Kidney epithelial cell (primary cell): ENCODE results near the gene ACTN1. TPM values are rescaled to one million over a fixed set of nuclear protein-coding genes. Genes with fewer than 3 reads are reported as not detected.

Source experiments
- DNase-seq: peaks from one replicate; pipeline ENCODE4 v3.0.0-alpha.2; 2010; ENCODE audit warnings: low read depth
- H3K27me3 ChIP-seq: 2 replicates; pipeline ENCODE4 v1.6.0; 2011; ENCODE audit warnings: low read length; ENCODE audit not compliant: control insufficient read depth, insufficient read depth
- H3K36me3 ChIP-seq: 2 replicates; pipeline ENCODE4 v1.5.1; 2011; ENCODE audit warnings: low read length; ENCODE audit not compliant: control insufficient read depth, insufficient read depth
- H3K4me3 ChIP-seq: 2 replicates; pipeline ENCODE4 v1.5.1; 2011; ENCODE audit warnings: low read depth, mild to moderate bottlenecking, control low read depth, low read length
- CTCF ChIP-seq: IDR thresholded peaks from 2 replicates; pipeline ENCODE4 v1.5.1; 2011; ENCODE audit warnings: mild to moderate bottlenecking, moderate library complexity, low read length, control low read depth, inconsistent platforms; ENCODE audit not compliant: insufficient read depth, poor library complexity, severe bottlenecking
- total RNA-seq: library from RNA; depleted of rRNA; stranded (reverse); fragments of >200 nt; gene quantifications from 2 replicates; pipeline ENCODE4 v1.2.3, GENCODE V29; 2015

ACTN1 gene
- total RNA-seq, 1 donor from 2014 or later = 627 TPM

DNA sequence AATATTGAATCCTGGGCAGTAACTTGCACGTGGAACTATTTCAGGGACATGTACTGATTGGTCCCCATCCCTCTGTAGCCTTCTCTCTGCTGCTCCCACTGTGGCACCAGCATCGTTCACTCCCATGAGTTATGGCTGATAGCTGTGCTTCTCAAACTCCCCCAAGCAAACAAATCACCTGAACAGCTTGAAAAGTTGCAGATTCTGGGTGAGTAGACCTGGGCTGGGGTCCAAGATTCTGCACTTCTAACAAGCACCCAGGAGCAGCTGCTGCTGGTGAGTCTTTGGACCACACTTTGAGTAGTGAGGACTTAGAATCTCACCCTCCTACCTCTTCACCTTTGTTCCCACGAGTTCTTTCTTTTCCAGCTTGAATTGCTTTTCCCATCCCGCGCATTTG, 136.8 kb downstream of the ACTN1 start:
- no peak for TF ChIP-seq CTCF
- no peak overlapping the region for H3K4me3 ChIP-seq
- no peak for DNase-seq

GRCh38 chr14:68841016-68841809, 137.9 kb downstream of the ACTN1 start:
- no peak for DNase-seq
- Histone ChIP-seq H3K27me3 (no peaks in the 10 kb centered on the region), H3K36me3 (peaks cover 1% of the 10 kb centered on the region), H3K4me3 (no peak overlapping the region)
- TF ChIP-seq CTCF = no peak

More for the DNA sequence above, 136.8 kb downstream of the ACTN1 start:
- Histone ChIP-seq H3K36me3 (peaks cover 1% of the 10 kb centered on the region), H3K27me3 (no peaks in the 10 kb centered on the region)

- Histone ChIP-seq H3K36me3 (peaks cover 1% of the 10 kb centered on the region), H3K4me3 (no peak overlapping the region), H3K27me3 (no peaks in the 10 kb centered on the region)
- no peak for TF ChIP-seq CTCF
- no peak for DNase-seq
Measured at GRCh38 chr14:68840454-68840853, 138.6 kb downstream of the ACTN1 start.

DNA sequence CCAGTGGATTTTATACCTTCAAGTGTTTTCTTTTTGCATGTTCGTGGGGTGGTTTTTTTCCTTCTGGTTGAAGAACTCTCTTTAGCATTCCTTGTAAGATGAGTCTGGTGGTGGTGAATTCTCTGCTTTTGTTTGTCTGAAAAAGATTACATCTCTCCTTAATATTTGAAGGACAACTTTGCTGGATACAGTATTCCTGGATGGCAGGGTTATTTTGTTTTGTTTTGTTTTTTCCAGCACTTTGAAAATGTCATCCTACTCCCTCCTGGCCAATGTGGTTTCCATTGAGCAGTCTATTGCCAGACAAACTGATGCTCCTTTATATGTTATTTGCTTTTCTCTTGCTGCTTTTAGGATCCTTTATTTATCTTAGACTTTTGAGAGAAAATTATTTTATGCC, 143.0 kb downstream of the ACTN1 start:
- Histone ChIP-seq H3K4me3 (no peak overlapping the region), H3K27me3 (no peaks in the 10 kb centered on the region), H3K36me3 (no peaks in the 10 kb centered on the region)
- DNase-seq = no peak
- no peak for TF ChIP-seq CTCF

DNA sequence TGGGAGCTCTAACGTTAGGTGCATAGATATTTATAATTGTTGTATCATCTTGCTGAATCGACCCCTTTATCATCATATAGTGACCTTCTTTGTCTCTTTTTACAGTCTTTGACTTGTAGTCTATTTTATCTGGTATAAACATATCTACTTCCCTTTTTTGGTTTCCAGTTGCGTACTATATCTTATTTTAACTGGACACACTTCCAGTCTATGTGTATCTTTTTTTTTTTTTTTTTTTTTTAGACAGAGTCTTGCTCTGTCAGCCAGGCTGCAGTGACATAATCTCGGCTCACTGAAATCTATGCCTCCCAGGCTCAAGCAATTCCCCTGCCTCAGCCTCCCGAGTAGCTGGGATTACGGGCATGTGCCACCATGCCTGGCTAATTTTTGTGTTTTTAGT, 144.3 kb downstream of the ACTN1 start:
- no peak for DNase-seq
- Histone ChIP-seq H3K27me3 (no peaks in the 10 kb centered on the region), H3K4me3 (no peak overlapping the region), H3K36me3 (no peaks in the 10 kb centered on the region)
- TF ChIP-seq CTCF = no peak

DNA sequence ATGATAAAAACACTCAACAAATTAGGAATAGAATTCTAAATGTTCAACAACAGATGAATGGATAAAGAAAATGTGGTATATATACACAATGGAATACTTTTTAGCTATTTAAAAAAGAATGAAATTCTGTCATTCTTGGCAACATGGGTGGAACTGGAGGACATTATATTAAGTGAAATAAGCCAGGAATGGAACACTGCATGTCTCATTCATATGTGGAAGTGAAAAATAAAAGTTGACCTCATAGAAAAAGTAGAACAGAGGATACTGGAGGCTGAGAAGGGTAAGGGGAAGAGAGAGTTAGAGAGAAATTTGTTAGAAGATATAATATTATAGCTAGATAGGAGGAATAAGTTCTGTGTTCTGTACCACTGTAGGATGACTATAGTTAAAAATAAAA, 150.4 kb downstream of the ACTN1 start:
- Histone ChIP-seq H3K4me3 (no peak overlapping the region), H3K27me3 (no peaks in the 10 kb centered on the region), H3K36me3 (no peaks in the 10 kb centered on the region)
- no peak for TF ChIP-seq CTCF
- DNase-seq = no peak
